HepG2 (cell line): ENCODE results near the gene TENM3. TPM values are rescaled to one million over a fixed set of nuclear protein-coding genes. Genes with fewer than 3 reads are reported as not detected.

ENCODE experiments used
- ATAC-seq: fragments of 200-7000 bp; cut with Tn5 transposase; 3 replicates; pipeline ENCODE4 v1.9.1; 2020; ENCODE audit warnings: mild to moderate bottlenecking, moderate library complexity
- BruUV-seq: library from RNA; stranded (reverse); fragments of 400-500 nt; replicated peaks from 2 replicates; lab custom pipeline; 2021; lab: Mats Ljungman, UMichigan
- CTCF ChIA-PET: fragments of 300-600 bp; formaldehyde crosslinking; extraction: SDS; loops from one replicate; lab custom pipeline; 2021; ENCODE audit warnings: low total read pairs, inconsistent platforms, low intra/inter-chr PET ratio; lab: Yijun Ruan, JAX
- POLR2A ChIA-PET: fragments of 350-600 bp; sonication (Branson Sonifier 250); formaldehyde crosslinking; loops from one replicate; lab custom pipeline; 2020; ENCODE audit warnings: antibody characterized with exemption, inconsistent platforms; lab: Yijun Ruan, JAX
- DNase-seq: peaks from one replicate; pipeline ENCODE4 v3.0.0-alpha.2; 2015; ENCODE audit warnings: low spot score
- FAIRE-seq: peaks from 3 replicates; lab custom pipeline; 2011; peaks lifted over from hg19 to GRCh38; lab: Jason Lieb, UNC
- H2AFZ ChIP-seq: one replicate; pipeline ENCODE4 v1.6.1; 2011; ENCODE audit warnings: low read length, inconsistent platforms
- H3K27ac ChIP-seq: fragments of 300-600 bp; 3 replicates; pipeline ENCODE4 v1.8.0; 2011; ENCODE audit warnings: mixed run types, mild to moderate bottlenecking, mixed read lengths, low read length, inconsistent platforms; ENCODE audit not compliant: insufficient read depth; ENCODE audit errors: extremely low read length
- H3K27me3 ChIP-seq, 2 experiments: fragments of 200-600 bp in 1 of 2; 2 replicates in 1 of 2; 3 replicates in 1 of 2; pipeline versions ENCODE4 v1.6.0 to v1.8.0; 2011; ENCODE audit warnings: low read length in 2 of 2, mild to moderate bottlenecking in 2 of 2, moderate library complexity in 2 of 2, inconsistent platforms in 1 of 2; ENCODE audit not compliant: insufficient read depth in 2 of 2, control insufficient read depth in 1 of 2
- H3K36me3 ChIP-seq, 2 experiments: fragments of 200-600 bp in 1 of 2; replicated peaks in 1 of 2; 2 replicates in 1 of 2; 3 replicates in 1 of 2; pipeline versions ENCODE4 v1.5.1 to v1.8.0; 2011; ENCODE audit warnings: low read length in 2 of 2, inconsistent platforms in 1 of 2; ENCODE audit not compliant: insufficient read depth in 2 of 2, control insufficient read depth in 1 of 2
- H3K4me1 ChIP-seq: 2 replicates; pipeline ENCODE4 v1.5.1; 2012; ENCODE audit warnings: low read length, inconsistent platforms; ENCODE audit not compliant: insufficient read depth
- H3K4me2 ChIP-seq: 2 replicates; pipeline ENCODE4 v1.6.0; 2011; ENCODE audit warnings: low read depth, low read length, inconsistent platforms
- H3K4me3 ChIP-seq, 3 experiments: fragments of 200-600 bp in 1 of 3; sonication (generic), shearing (Covaris generic) in 1 of 3; replicated peaks in 1 of 3; 2 replicates each; pipeline ENCODE4 v1.5.1; 2011 to 2016; ENCODE audit warnings: low read length in 3 of 3, inconsistent platforms in 2 of 3, low read depth in 2 of 3, mild to moderate bottlenecking in 2 of 3, control low read depth in 1 of 3, mixed read lengths in 1 of 3; ENCODE audit not compliant: insufficient read depth in 1 of 3
- H3K79me2 ChIP-seq: one replicate; pipeline ENCODE4 v1.6.1; 2011; ENCODE audit warnings: low read length, inconsistent platforms; ENCODE audit not compliant: insufficient read depth
- H3K9ac ChIP-seq: 2 replicates; pipeline ENCODE4 v1.6.0; 2011; ENCODE audit warnings: mild to moderate bottlenecking, low read depth, low read length, inconsistent platforms; ENCODE audit not compliant: insufficient read depth
- H3K9me3 ChIP-seq: 2 replicates; pipeline ENCODE4 v1.5.1; 2012; ENCODE audit warnings: mild to moderate bottlenecking, low read length
- H4K20me1 ChIP-seq: 2 replicates; pipeline ENCODE4 v1.6.0; 2011; ENCODE audit warnings: inconsistent platforms, mild to moderate bottlenecking, low read length, moderate library complexity; ENCODE audit not compliant: insufficient read depth
- ATF1 ChIP-seq: IDR thresholded peaks from 2 replicates; pipeline ENCODE4 v1.6.1; 2016; ENCODE audit warnings: mild to moderate bottlenecking, control low read depth
- EP300 ChIP-seq, 3 experiments: sonication (generic) in 1 of 3; formaldehyde crosslinking in 1 of 3; IDR thresholded peaks; 2 replicates each; pipeline versions ENCODE4 v1.5.1 to v1.6.1; 2011 to 2020; ENCODE audit warnings: low read depth in 2 of 3, low read length in 2 of 3, borderline replicate concordance in 1 of 3, improper control_type of control experiment in 1 of 3, mild to moderate bottlenecking in 1 of 3, missing genetic modification reagents in 1 of 3, moderate library complexity in 1 of 3
- GATAD1 ChIP-seq: IDR thresholded peaks from 2 replicates; pipeline ENCODE4 v1.6.1; 2016; ENCODE audit warnings: missing genetic modification reagents, missing compliant biosample characterization
- KMT2A ChIP-seq: sonication (generic); formaldehyde crosslinking; IDR thresholded peaks from 2 replicates; pipeline ENCODE4 v1.4.0; 2020; ENCODE audit warnings: missing genetic modification reagents
- SOX6 ChIP-seq, 2 experiments: fragments of 450-650 bp in 1 of 2; sonication (generic) in 1 of 2; formaldehyde crosslinking in 1 of 2; IDR thresholded peaks; 2 replicates each; pipeline versions ENCODE4 v1.4.0 to v1.6.1; 2017 to 2020; ENCODE audit warnings: antibody characterized with exemption in 1 of 2, mild to moderate bottlenecking in 1 of 2, missing genetic modification reagents in 1 of 2
- ZNF556 ChIP-seq: sonication (generic); formaldehyde crosslinking; IDR thresholded peaks from 2 replicates; pipeline ENCODE4 v1.4.0; 2020; ENCODE audit warnings: mild to moderate bottlenecking, missing genetic modification reagents, borderline replicate concordance
- ZNF598 ChIP-seq: sonication (generic); formaldehyde crosslinking; IDR thresholded peaks from 2 replicates; pipeline ENCODE4 v1.5.1; 2020; ENCODE audit warnings: mild to moderate bottlenecking, missing genetic modification reagents, borderline replicate concordance
- ZNF652 ChIP-seq: IDR thresholded peaks from 2 replicates; pipeline ENCODE4 v1.6.1; 2016; ENCODE audit warnings: low read depth, borderline replicate concordance
- WGBS: methylation state at CpG from one replicate; pipeline ENCODE4 v1.1.6; 2017; ENCODE audit warnings: low lambda C conversion rate; 5-methylcytosine and 5-hydroxymethylcytosine counted together
- in situ Hi-C: cut with HindIII; loops from 2 replicates; pipeline ENCODE4 v1.10.0; 2017; ENCODE audit warnings: low pct_unique_long_range_greater_than_20kb; ENCODE audit not compliant: extremely low pct_ligation_motif_present
- intact Hi-C: fragments of 100-400 bp; cut with micrococcal nuclease; formaldehyde crosslinking; loops from one replicate; pipeline ENCODE4 v1.10.0; 2022; ENCODE audit not compliant: unreplicated experiment
- polyA plus RNA-seq, 8 experiments: library from polyadenylated mRNA; depleted of rRNA in 3 of 8; stranded (reverse) in 7 of 8; unstranded in 1 of 8; fragments of >200 nt; fragmentation: Illumina TruSeq in 4 of 8; extraction: Trizol in 4 of 8; gene quantifications; 2 replicates each; pipeline versions ENCODE4 v1.2.1 to v1.2.3, GENCODE V29; 2011 to 2016; ENCODE audit warnings: low read depth in 4 of 8, missing spikeins in 1 of 8, mixed read lengths in 1 of 8; ENCODE audit not compliant: insufficient read depth in 1 of 8
- total RNA-seq, 5 experiments: library from RNA; depleted of rRNA; stranded (reverse); fragments of >200 nt; fragmentation: Illumina TruSeq; extraction: Trizol; gene quantifications; 2 replicates each; pipeline ENCODE4 v1.2.3, GENCODE V29; 2016; ENCODE audit warnings: low read depth in 1 of 5
- TF ChIP-seq, protein P1 (sequence below): sonication (generic); formaldehyde crosslinking; IDR thresholded peaks from 2 replicates; pipeline ENCODE4 v1.4.0; 2020; ENCODE audit warnings: missing genetic modification reagents, borderline replicate concordance
- TF ChIP-seq, protein P2 (sequence below): sonication (generic); formaldehyde crosslinking; conservative IDR thresholded peaks from 2 replicates; pipeline ENCODE4 v1.8.0; 2022; ENCODE audit warnings: mild to moderate bottlenecking, moderate library complexity, missing genetic modification reagents

TENM3 gene
- total and polyA plus RNA-seq, 2 of the 13 experiments (the other 11 are each of a cell fraction or from before 2014, with no cell fraction given): 0.04 TPM; not detected in 1

DNA sequence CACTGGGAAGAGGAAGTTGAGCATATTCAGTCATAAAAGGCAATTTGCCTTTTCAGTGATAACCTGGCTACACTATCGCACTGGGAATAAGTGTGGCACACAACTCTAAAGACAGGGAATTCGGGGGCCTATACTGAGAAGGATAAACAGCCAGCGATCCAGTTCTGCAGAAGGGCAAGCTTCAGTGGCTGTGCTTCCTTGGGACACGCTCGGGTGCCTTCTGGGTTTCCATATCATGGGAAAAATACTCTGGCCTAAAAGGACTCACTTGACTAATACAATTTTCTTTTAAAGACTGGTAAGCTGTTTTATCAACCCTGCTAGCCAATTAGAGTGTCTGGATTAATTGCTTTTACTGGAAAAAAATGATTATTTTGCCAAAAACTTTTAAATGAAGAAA lies 58.5 kb downstream of the TENM3 start:
- H3K4me3 ChIP-seq: no peak overlapping the region
- ChIA-PET POLR2A (no interaction called here), CTCF (no interaction called here)
- BruUV-seq: no TSS peak
- no peaks in the 10 kb centered on the region for H3K9me3 ChIP-seq
- no peaks in the 10 kb centered on the region; a peak in 2 of 5 replicates for H3K27me3 ChIP-seq
- no peak overlapping the region for H2AFZ ChIP-seq
- H3K9ac ChIP-seq: no peak overlapping the region
- DNase-seq (no peak), FAIRE-seq (no peak), ATAC-seq (no peak)
- TF ChIP-seq, protein P1, sequence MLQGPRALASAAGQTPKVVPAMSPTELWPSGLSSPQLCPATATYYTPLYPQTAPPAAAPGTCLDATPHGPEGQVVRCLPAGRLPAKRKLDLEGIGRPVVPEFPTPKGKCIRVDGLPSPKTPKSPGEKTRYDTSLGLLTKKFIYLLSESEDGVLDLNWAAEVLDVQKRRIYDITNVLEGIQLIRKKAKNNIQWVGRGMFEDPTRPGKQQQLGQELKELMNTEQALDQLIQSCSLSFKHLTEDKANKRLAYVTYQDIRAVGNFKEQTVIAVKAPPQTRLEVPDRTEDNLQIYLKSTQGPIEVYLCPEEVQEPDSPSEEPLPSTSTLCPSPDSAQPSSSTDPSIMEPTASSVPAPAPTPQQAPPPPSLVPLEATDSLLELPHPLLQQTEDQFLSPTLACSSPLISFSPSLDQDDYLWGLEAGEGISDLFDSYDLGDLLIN: no peak
- TF ChIP-seq ZNF598 (no peak), ZNF556 (CRISPR knock-in tag) (no peak), KMT2A (CRISPR knock-in tag) (no peak), SOX6 (IDR thresholded peaks at IDR 0.05) (no peak), SOX6 (CRISPR knock-in tag; IDR thresholded peaks at IDR 0.05) (no peak), ZNF652 (CRISPR knock-in tag) (no peak), EP300 (IDR thresholded peaks at IDR 0.05; ENCODE audit: low read depth in 2 of 2, low read length in 2 of 2) (no peak), EP300 (CRISPR knock-in tag; IDR thresholded peaks at IDR 0.05; ENCODE audit: borderline replicate concordance) (no peak), GATAD1 (CRISPR knock-in tag) (no peak), ATF1 (CRISPR knock-in tag) (no peak)
- TF ChIP-seq, protein P2, sequence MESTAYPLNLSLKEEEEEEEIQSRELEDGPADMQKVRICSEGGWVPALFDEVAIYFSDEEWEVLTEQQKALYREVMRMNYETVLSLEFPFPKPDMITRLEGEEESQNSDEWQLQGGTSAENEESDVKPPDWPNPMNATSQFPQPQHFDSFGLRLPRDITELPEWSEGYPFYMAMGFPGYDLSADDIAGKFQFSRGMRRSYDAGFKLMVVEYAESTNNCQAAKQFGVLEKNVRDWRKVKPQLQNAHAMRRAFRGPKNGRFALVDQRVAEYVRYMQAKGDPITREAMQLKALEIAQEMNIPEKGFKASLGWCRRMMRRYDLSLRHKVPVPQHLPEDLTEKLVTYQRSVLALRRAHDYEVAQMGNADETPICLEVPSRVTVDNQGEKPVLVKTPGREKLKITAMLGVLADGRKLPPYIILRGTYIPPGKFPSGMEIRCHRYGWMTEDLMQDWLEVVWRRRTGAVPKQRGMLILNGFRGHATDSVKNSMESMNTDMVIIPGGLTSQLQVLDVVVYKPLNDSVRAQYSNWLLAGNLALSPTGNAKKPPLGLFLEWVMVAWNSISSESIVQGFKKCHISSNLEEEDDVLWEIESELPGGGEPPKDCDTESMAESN (CRISPR knock-in tag): no peak
- WGBS: 6% methylated on average over 5 of the region's 5 CpGs
- intact Hi-C loops: no loop called here
- no peaks in the 10 kb centered on the region for H4K20me1 ChIP-seq
- in situ Hi-C loops: no loop called here
- no peak overlapping the region for H3K4me2 ChIP-seq
- no peak overlapping the region for H3K27ac ChIP-seq
- no peaks in the 10 kb centered on the region for H3K4me1 ChIP-seq
- H3K79me2 ChIP-seq: no peaks in the 10 kb centered on the region
- no peaks in the 10 kb centered on the region for H3K36me3 ChIP-seq
